Testis (tissue), 3 donors: ENCODE results near the gene PGBD1. TPM values are rescaled to one million over a fixed set of nuclear protein-coding genes. Genes with fewer than 3 reads are reported as not detected.
A peak's percentile ranks its signal among the peaks of the same experiment; 100 is the strongest.

Experiments
- DNase-seq: peaks from one replicate; pipeline ENCODE4 v3.0.0-alpha.2; 2019
- H3K27ac ChIP-seq, 2 donors: fragments of 200-600 bp; sonication (generic); one replicate each; pipeline ENCODE4 v1.5.1; 2019
- H3K27me3 ChIP-seq: fragments of 200-600 bp; sonication (generic); one replicate; pipeline ENCODE4 v1.5.1; 2019
- H3K36me3 ChIP-seq: fragments of 200-600 bp; sonication (generic); one replicate; pipeline ENCODE4 v1.5.1; 2017; ENCODE audit warnings: low read depth; ENCODE audit errors: missing control alignments
- H3K4me1 ChIP-seq: fragments of 200-600 bp; sonication (generic); one replicate; pipeline ENCODE4 v1.5.1; 2019
- H3K4me3 ChIP-seq, 2 donors: fragments of 200-600 bp; sonication (generic); one replicate each; pipeline ENCODE4 v1.5.1; 2017 to 2019
- H3K9me3 ChIP-seq: fragments of 200-600 bp; sonication (generic); one replicate; pipeline ENCODE4 v1.5.1; 2017
- POLR2A ChIP-seq: fragments of 450-650 bp; IDR thresholded peaks from one replicate; pipeline ENCODE4 v1.6.1; 2017; ENCODE audit warnings: antibody characterized with exemption, mild to moderate bottlenecking, moderate library complexity
- WGBS, 2 donors: methylation state at CpG; one replicate each; pipeline ENCODE4 v1.1.5; 2018; 5-methylcytosine and 5-hydroxymethylcytosine counted together
- intact Hi-C: fragments of 100-400 bp; cut with DNase I; formaldehyde crosslinking; loops from one replicate; pipeline ENCODE4 v1.15.1; 2023; ENCODE audit warnings: low total_unique reads
- polyA plus RNA-seq: library from polyadenylated mRNA; stranded (reverse); fragments of 350-450 nt; fragmentation: Illumina TruSeq; extraction: RNeasy Lipid Tissue Mini Kit (QIAGEN cat#74804); gene quantifications from one replicate; pipeline ENCODE4 v1.2.3, GENCODE V29; 2014; ENCODE audit warnings: low read depth, low replicate concordance; ENCODE audit not compliant: insufficient read depth
- total RNA-seq, 2 donors: library from RNA; depleted of rRNA; stranded (reverse); fragments of >200 nt; gene quantifications; one replicate each; pipeline ENCODE4 v1.2.3, GENCODE V29; 2016
- TF ChIP-seq, protein P1 (sequence below), 3 experiments: fragments of 450-650 bp in 2 of 3; fragments of 200-600 bp in 1 of 3; sonication (generic) in 1 of 3; IDR thresholded peaks; one replicate each; pipeline ENCODE4 v1.5.1; 2016 to 2019; ENCODE audit warnings: antibody characterized with exemption in 3 of 3, mild to moderate bottlenecking in 2 of 3, moderate library complexity in 1 of 3

The PGBD1 gene
- total and polyA plus RNA-seq, 3 donors from 2014 or later: 4.8 to 6.9 (median 6.1) TPM

DNA sequence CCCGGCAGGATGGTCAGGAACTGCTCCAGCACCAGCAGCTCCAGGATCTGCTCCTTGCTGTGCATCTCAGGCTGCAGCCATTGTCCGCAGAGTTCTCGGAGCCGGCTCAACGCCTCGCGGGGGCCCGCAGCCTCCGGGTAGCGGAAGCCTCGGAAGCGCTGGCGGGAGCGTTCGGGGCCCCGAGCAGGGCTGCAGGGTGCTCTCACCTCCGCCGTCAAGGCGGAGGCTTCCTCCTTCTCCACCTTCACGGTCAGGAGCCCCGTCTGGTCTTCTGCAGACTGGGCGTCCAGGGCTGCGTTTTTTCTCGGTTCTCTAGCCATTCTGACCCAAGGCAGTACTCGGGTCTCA, 29.7 kb upstream of the PGBD1 start:
- intact Hi-C loops: no loop called here
- Histone ChIP-seq H3K27ac (no peak overlapping the region), H3K4me3 (peak overlapping the region; percentile 63 to 67), H3K36me3 (no peaks in the 10 kb centered on the region), H3K9me3 (no peaks in the 10 kb centered on the region), H3K4me1 (peaks cover 18% of the 10 kb centered on the region), H3K27me3 (no peaks in the 10 kb centered on the region)
- no peak for DNase-seq
- WGBS, 2 donors: 0% methylated on average over 1 to 25 of the region's 25 CpGs
- TF ChIP-seq, protein P1, sequence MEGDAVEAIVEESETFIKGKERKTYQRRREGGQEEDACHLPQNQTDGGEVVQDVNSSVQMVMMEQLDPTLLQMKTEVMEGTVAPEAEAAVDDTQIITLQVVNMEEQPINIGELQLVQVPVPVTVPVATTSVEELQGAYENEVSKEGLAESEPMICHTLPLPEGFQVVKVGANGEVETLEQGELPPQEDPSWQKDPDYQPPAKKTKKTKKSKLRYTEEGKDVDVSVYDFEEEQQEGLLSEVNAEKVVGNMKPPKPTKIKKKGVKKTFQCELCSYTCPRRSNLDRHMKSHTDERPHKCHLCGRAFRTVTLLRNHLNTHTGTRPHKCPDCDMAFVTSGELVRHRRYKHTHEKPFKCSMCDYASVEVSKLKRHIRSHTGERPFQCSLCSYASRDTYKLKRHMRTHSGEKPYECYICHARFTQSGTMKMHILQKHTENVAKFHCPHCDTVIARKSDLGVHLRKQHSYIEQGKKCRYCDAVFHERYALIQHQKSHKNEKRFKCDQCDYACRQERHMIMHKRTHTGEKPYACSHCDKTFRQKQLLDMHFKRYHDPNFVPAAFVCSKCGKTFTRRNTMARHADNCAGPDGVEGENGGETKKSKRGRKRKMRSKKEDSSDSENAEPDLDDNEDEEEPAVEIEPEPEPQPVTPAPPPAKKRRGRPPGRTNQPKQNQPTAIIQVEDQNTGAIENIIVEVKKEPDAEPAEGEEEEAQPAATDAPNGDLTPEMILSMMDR (IDR thresholded peaks at IDR 0.05): no peak
- TF ChIP-seq POLR2A: no peak

DNA sequence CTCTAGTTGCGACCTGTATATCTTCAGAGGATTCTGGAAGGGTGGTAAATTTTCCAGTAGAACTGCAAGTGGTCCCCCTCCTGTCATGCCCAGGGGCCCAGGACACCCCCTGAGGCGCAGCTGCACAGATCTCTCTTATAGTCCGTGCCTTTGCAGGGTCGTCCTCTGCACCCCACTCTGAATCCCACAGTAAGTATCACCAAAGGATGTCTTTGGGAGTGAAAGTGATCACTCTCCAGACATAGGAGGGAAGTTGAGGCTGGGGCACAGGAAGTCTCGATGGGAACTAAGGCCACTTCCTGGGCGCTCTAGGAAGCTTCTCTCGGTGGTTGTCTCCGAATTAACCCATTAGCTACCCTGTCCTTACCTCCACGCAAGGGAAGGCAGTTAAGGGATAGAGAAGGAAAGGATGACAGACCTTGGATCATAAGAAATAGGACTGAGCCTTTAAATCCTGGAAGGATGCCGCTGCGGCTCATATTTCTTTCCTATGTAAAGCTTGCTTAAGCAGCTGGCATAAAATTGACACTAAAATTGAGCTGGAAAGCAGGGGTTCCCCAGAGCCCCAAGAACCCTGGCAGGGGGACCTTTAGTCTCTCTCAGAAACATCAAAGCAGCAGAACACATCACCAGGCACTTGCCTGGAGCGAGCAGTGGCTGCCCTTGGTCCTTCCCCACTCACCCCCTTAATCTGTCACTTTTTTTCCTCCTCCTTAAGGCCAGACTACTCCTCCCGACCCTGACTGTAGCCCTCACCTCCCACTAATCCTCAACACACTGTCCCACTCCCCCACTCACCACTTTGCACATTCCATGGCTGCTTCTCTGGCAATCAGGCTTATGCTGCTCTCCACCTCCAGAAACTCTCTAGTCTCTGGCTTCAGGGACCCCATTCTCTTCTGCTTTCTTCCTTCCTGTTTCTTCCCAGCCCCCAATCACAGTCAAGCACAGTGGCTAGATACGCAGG, 29.1 kb upstream of the PGBD1 start, which contains the start of gene ZKSCAN4:
Gene ZKSCAN4, minus strand, starts transcription at position 261 of the 967 bp plus-strand sequence. CDS start 289 bp downstream, outside the sequence.
- Histone ChIP-seq H3K36me3 (no peaks in the 10 kb centered on the region), H3K4me3 (peak within 1 kb of the TSS; percentile 63 to 67), H3K4me1 (peaks cover 18% of the 10 kb centered on the region), H3K9me3 (no peaks in the 10 kb centered on the region), H3K27ac (no peak within 1 kb of the TSS), H3K27me3 (no peaks in the 10 kb centered on the region)
- peak; percentile 89 for DNase-seq
- 4% methylated on average over 13 to 14 of the region's 14 CpGs for WGBS, 2 donors
- intact Hi-C loops: no loop called here
- TF ChIP-seq POLR2A: no peak
- TF ChIP-seq, protein P1 (IDR thresholded peaks at IDR 0.05): no peak

DNA sequence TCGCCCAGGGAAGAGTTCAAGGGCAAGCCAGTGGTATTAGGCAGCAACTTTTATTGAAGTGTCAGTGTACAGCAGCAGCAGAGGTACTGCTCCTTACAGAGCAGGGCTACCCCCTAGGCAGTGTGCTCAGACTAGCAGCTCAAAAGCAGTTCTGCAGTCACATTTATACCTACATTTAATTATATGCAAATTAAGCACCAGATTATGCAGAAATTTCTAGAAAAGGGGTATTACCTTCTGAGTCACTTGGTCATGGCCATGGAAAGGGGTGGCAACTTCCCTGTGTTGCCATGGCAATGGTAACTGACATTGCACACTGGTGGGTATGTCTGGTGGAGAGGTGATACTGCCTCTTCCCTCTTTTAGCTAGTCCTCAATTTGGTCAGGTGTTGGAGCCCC, 27.3 kb upstream of the PGBD1 start:
- Histone ChIP-seq H3K4me3 (no peak overlapping the region), H3K27ac (no peak overlapping the region), H3K9me3 (no peaks in the 10 kb centered on the region), H3K4me1 (peaks cover 18% of the 10 kb centered on the region), H3K36me3 (no peaks in the 10 kb centered on the region), H3K27me3 (no peaks in the 10 kb centered on the region)
- DNase-seq: no peak
- TF ChIP-seq, protein P1 (IDR thresholded peaks at IDR 0.05): no peak
- TF ChIP-seq POLR2A: no peak
- intact Hi-C loops: no loop called here
- 77 to 81% methylated on average over 1 of the region's 1 CpG for WGBS, 2 donors

DNA sequence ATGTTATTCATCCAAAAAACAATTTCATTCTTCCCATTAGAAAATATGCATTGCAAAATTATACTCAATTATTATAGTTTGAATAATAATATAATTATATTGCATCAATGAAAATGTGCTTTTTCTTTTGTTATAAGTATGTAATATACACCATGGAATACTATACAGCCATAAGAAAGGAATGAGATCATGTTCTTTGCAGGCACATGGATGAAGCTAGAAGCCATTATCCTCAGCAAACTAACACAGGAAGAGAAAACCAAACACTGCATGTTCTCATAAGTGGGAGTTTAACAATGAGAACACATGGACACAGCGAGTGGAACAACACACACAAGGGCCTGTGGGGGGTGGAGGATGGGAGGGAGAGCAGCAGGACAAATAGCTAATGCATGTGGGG, 24.3 kb upstream of the PGBD1 start:
- H3K27me3 ChIP-seq: no peaks in the 10 kb centered on the region
- TF ChIP-seq POLR2A: no peak
- TF ChIP-seq, protein P1 (IDR thresholded peaks at IDR 0.05): no peak
- peaks cover 14% of the 10 kb centered on the region for H3K4me1 ChIP-seq
- no peaks in the 10 kb centered on the region for H3K9me3 ChIP-seq
- H3K4me3 ChIP-seq: no peak overlapping the region
- no peak for DNase-seq
- no peaks in the 10 kb centered on the region for H3K36me3 ChIP-seq
- no peak overlapping the region for H3K27ac ChIP-seq
- WGBS, 2 donors: 0% methylated on average over 1 of the region's 1 CpG; no CpG with 5 or more reads in 1 of the 2 donors
- intact Hi-C loops: no loop called here
